Pancreas (tissue), 10 donors: ENCODE data around the gene APBA2. TPM values are rescaled to one million over a fixed set of nuclear protein-coding genes. Genes with fewer than 3 reads are reported as not detected.
"Not testable (repeated sequence)": the region's sequence is repeated elsewhere in the genome, so short reads cannot be mapped to it uniquely, and the experiment has no call there.

Experiments
- ATAC-seq, 4 donors: fragments of 200-7000 bp; cut with Tn5 transposase; one replicate each; pipeline versions ENCODE4 v1.8.0 to v1.9.1; 2020; ENCODE audit warnings: mild to moderate bottlenecking in 4 of 4, moderate library complexity in 4 of 4
- DNase-seq, 6 donors: peaks; one replicate each; pipeline ENCODE4 v3.0.0-alpha.2; 2020
- FAIRE-seq: peaks from 2 replicates; lab custom pipeline; 2012; peaks lifted over from hg19 to GRCh38; lab: Jason Lieb, UNC
- H3K27ac ChIP-seq, 4 donors: fragments of 200-600 bp; sonication (generic); 1 replicate in 3 of 4; 2 replicates in 1 of 4; pipeline versions ENCODE4 v1.5.0 to v1.8.0; 2020
- H3K27me3 ChIP-seq, 4 donors: fragments of 200-600 bp; one replicate each; pipeline ENCODE4 v1.8.0; 2021
- H3K36me3 ChIP-seq, 3 donors: fragments of 200-600 bp; sonication (generic) in 1 of 3; one replicate each; pipeline versions ENCODE4 v1.5.0 to v1.8.0; 2020 to 2021
- H3K4me1 ChIP-seq, 3 donors: fragments of 200-600 bp; one replicate each; pipeline ENCODE4 v1.8.0; 2021
- H3K4me3 ChIP-seq, 4 donors: fragments of 200-600 bp; sonication (generic) in 2 of 4; one replicate each; pipeline versions ENCODE4 v1.5.0 to v1.8.0; 2020 to 2021
- H3K9me3 ChIP-seq, 4 donors: fragments of 200-600 bp; one replicate each; pipeline ENCODE4 v1.8.0; 2021
- CTCF ChIP-seq, 4 donors: fragments of 200-600 bp; sonication (generic) in 3 of 4; IDR thresholded peaks; one replicate each; pipeline versions ENCODE4 v1.5.0 to v1.8.0; 2021; ENCODE audit warnings: antibody characterized with exemption in 4 of 4
- WGBS, 2 donors: extraction: QIAGEN DNeasy Blood & Tissue Kit; methylation state at CpG; one replicate each; pipeline ENCODE4 v1.1.7; 2013; 5-methylcytosine and 5-hydroxymethylcytosine counted together
- intact Hi-C, 3 donors: fragments of 100-400 bp; cut with DNase I; formaldehyde crosslinking; loops; one replicate each; pipeline versions ENCODE4 v1.11.1 to v1.14.2; 2022
- polyA plus RNA-seq, 2 donors: library from polyadenylated mRNA; stranded (reverse); fragments of 200-250 nt; gene quantifications; one replicate each; pipeline ENCODE4 v1.2.3, GENCODE V29; 2013
- total RNA-seq, 6 donors: library from RNA; stranded (reverse); fragmentation: NEBNext Ultra II Directional in 4 of 6; extraction: Animal tissue kit (Norgen Biotek cat#: 25700) in 4 of 6; gene quantifications; one replicate each; pipeline versions ENCODE4 v1.2.1 to v1.2.4, GENCODE V29; 2021 to 2023
- donor health status: healthy with polysubstance abuse.
- donor health status: DM: no; HTN: no; CAD: no; lungs with moderate emphysema.
- donor health status: DM: no; HTN: no; CAD: no.
- donor health status: control.
- donor health status: control.
- donor health status: Bipolar disorder and iron deficiency.
- donor health status: DM: yes; HTN: yes; CAD: no.
- donor health status: DM: no; HTN: no; CAD: no.
- donor health status: DM: no; HTN: no; CAD: no.
- donor health status: DM: yes; HTN: yes; CAD: no.

The APBA2 gene
- total and polyA plus RNA-seq, 8 donors, result 3.9 to 10.3 (median 6.7) TPM

DNA sequence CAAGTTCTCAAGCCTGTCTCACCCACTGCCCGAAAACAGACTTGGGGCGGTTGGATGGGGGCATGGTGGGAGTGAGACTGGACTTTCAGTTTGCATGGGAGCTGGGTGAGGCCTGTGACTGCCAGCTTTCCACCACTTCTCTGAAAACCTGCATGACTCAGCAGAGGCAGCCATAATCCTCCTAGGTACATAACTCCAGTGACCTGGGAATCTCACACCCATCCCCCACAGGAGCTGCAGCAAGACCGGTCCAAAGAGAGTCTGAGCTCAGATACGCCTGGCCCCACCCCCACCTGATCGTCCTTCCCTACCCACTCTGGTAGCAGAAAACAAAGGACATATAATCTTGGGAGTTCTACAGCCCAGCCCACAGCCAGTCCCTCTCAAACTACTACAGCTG lies 276.6 kb downstream of the APBA2 start:
- Histone ChIP-seq H3K27me3 (no peaks in the 10 kb centered on the region), H3K4me3 (no peak overlapping the region), H3K9me3 (no peaks in the 10 kb centered on the region), H3K4me1 (no peaks in the 10 kb centered on the region), H3K27ac (no peak overlapping the region), H3K36me3 (no peaks in the 10 kb centered on the region)
- 82% methylated on average over 5 of the region's 5 CpGs for WGBS, 2 donors
- no peak for FAIRE-seq
- DNase-seq, result no peak
- ATAC-seq, result no peak
- intact Hi-C loops, result no loop called here
- no peak for TF ChIP-seq CTCF (IDR thresholded peaks at IDR 0.05)

DNA sequence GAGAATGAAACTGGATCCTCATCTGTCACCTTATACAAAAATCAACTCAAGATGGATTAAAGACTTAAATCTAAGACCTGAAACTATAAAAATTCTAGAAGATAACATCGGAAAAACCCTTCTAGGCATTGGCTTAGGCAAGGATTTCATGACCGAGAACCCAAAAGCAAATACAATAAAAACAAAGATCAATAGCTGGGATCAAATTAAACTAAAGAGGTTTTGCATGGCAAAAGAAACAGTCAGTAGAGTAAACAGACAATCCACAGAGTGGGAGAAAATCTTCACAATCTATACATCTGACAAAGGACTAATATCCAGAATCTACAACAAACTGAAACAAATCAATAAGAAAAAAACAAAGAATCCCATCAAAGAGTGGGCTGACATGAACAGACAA lies 281.3 kb downstream of the APBA2 start:
- not testable (repeated sequence) for ATAC-seq, H3K4me1 ChIP-seq, FAIRE-seq

More for the DNA sequence above, 281.3 kb downstream of the APBA2 start:
- DNase-seq, H3K36me3 ChIP-seq, H3K4me3 ChIP-seq, H3K27me3 ChIP-seq, intact Hi-C loops, H3K9me3 ChIP-seq, H3K27ac ChIP-seq: not testable (repeated sequence)
- 82 to 84% methylated on average over 2 of the region's 2 CpGs for whole genome bisulfite sequencing, 2 donors

Other genes starting within 250 kb of the APBA2 start
- 1 to 10 TPM in 5 of 6 donors, under 1 TPM in 1; 0.69 to 2.1 (median 1.5) TPM for gene GOLGA8M, start 173.6 kb upstream of the APBA2 start, total RNA-seq
- 1 to 10 TPM in 1 of 2 donors, under 1 TPM in 1; 0.80 to 1.4 TPM for gene GOLGA8M, start 173.6 kb upstream of the APBA2 start, polyA plus RNA-seq
- gene GOLGA6L7, start 37.3 kb upstream of the APBA2 start, total RNA-seq, result not detected
- not detected for gene GOLGA6L7, start 37.3 kb upstream of the APBA2 start, polyA plus RNA-seq